Activated T-helper 2 cell treated with anti-CD3 and anti-CD28 coated beads, Interferon-gamma antibody, Interleukin-2, Interleukin-4, amounts not matched to agents 10 μg/mL and 5 μg/mL and 100 μg/mL, durations not matched to agents 14 hours and 24 hours and 36 hours (primary cell): ENCODE measurements around the gene HID1. TPM values are rescaled to one million over a fixed set of nuclear protein-coding genes. Genes with fewer than 3 reads are reported as not detected.

Source experiments
- DNase-seq: peaks from one replicate; pipeline ENCODE4 v3.0.0; 2021; ENCODE audit warnings: low spot score
- H3K27ac Mint-ChIP-seq: one replicate; pipeline ENCODE4 v1.8.0; 2021; ENCODE audit warnings: mixed read lengths
- H3K27me3 Mint-ChIP-seq: one replicate; pipeline ENCODE4 v1.8.0; 2021; ENCODE audit warnings: low read depth, mixed read lengths
- H3K36me3 Mint-ChIP-seq: one replicate; pipeline ENCODE4 v1.8.0; 2021; ENCODE audit warnings: low read depth, mixed read lengths
- H3K4me1 Mint-ChIP-seq: one replicate; pipeline ENCODE4 v1.8.0; 2021; ENCODE audit warnings: low read depth, mixed read lengths
- H3K4me3 Mint-ChIP-seq: one replicate; pipeline ENCODE4 v1.8.0; 2021; ENCODE audit warnings: low read depth, mild to moderate bottlenecking, moderate library complexity, mixed read lengths
- H3K9me3 Mint-ChIP-seq: one replicate; pipeline ENCODE4 v1.8.0; 2021; ENCODE audit warnings: mixed read lengths
- intact Hi-C: fragments of 100-400 bp; cut with micrococcal nuclease; formaldehyde crosslinking; loops from one replicate; pipeline ENCODE4 v1.15.1; 2023
- total RNA-seq: library from RNA; stranded (reverse); gene quantifications from 2 replicates; pipeline ENCODE4 v1.2.3, GENCODE V29; 2022

The HID1 gene
- total RNA-seq, 1 donor from 2014 or later, result 0.37 TPM

- Mint-ChIP-seq H3K36me3 (no peaks in the 10 kb centered on the region), H3K27ac (no peak overlapping the region), H3K27me3 (no peaks in the 10 kb centered on the region), H3K4me3 (no peak overlapping the region), H3K4me1 (peaks cover 4% of the 10 kb centered on the region), H3K9me3 (no peaks in the 10 kb centered on the region)
- intact Hi-C loops, result loop anchor here (2.0 to 5.0 kb wide), 4 partner anchors 53 to 242 kb away; partner anchors contain the start of genes ARMC7 and MRPL58
- DNase-seq, result no peak
Observed at GRCh38 chr17:74959826-74960515, 12.6 kb downstream of the HID1 start.

GRCh38 chr17:74957935-74958740, 14.4 kb downstream of the HID1 start:
- H3K4me1 Mint-ChIP-seq, result peaks cover 4% of the 10 kb centered on the region
- DNase-seq, result peak; percentile 63
- no peaks in the 10 kb centered on the region for H3K9me3 Mint-ChIP-seq
- no peaks in the 10 kb centered on the region for H3K36me3 Mint-ChIP-seq
- no peaks in the 10 kb centered on the region for H3K27me3 Mint-ChIP-seq
- intact Hi-C loops, result loop anchor here (1.0 kb wide), 1 partner anchor 35 kb away; the partner anchor contains the start of gene USH1G
- no peak overlapping the region for H3K27ac Mint-ChIP-seq
- H3K4me3 Mint-ChIP-seq, result no peak overlapping the region

GRCh38 chr17:74956093-74956492, 16.5 kb downstream of the HID1 start:
- Mint-ChIP-seq H3K27me3 (no peaks in the 10 kb centered on the region), H3K36me3 (no peaks in the 10 kb centered on the region)
- intact Hi-C loops, result no loop called here

GRCh38 chr17:74954665-74955421, 17.7 kb downstream of the HID1 start:
- no peak overlapping the region for H3K27ac Mint-ChIP-seq
- intact Hi-C loops, result no loop called here
- H3K4me3 Mint-ChIP-seq, result no peak overlapping the region
- no peaks in the 10 kb centered on the region for H3K36me3 Mint-ChIP-seq
- no peaks in the 10 kb centered on the region for H3K9me3 Mint-ChIP-seq
- H3K27me3 Mint-ChIP-seq, result no peaks in the 10 kb centered on the region
- no peak for DNase-seq
- H3K4me1 Mint-ChIP-seq, result no peaks in the 10 kb centered on the region

More at GRCh38 chr17:74956093-74956492, 16.5 kb downstream of the HID1 start:
- no peak for DNase-seq
- Mint-ChIP-seq H3K4me1 (peaks cover 2% of the 10 kb centered on the region), H3K4me3 (no peak overlapping the region), H3K9me3 (no peaks in the 10 kb centered on the region), H3K27ac (no peak overlapping the region)

GRCh38 chr17:74954115-74954514, 18.4 kb downstream of the HID1 start:
- H3K4me1 Mint-ChIP-seq, result no peaks in the 10 kb centered on the region
- intact Hi-C loops, result no loop called here
- H3K27ac Mint-ChIP-seq, result no peak overlapping the region
- no peak for DNase-seq
- H3K27me3 Mint-ChIP-seq, result no peaks in the 10 kb centered on the region
- no peaks in the 10 kb centered on the region for H3K9me3 Mint-ChIP-seq
- no peaks in the 10 kb centered on the region for H3K36me3 Mint-ChIP-seq
- no peak overlapping the region for H3K4me3 Mint-ChIP-seq

- no peaks in the 10 kb centered on the region for H3K36me3 Mint-ChIP-seq
- H3K4me3 Mint-ChIP-seq, result no peak overlapping the region
- intact Hi-C loops, result no loop called here
- no peaks in the 10 kb centered on the region for H3K4me1 Mint-ChIP-seq
- no peaks in the 10 kb centered on the region for H3K9me3 Mint-ChIP-seq
- no peak for DNase-seq
- H3K27me3 Mint-ChIP-seq, result no peaks in the 10 kb centered on the region
- no peak overlapping the region for H3K27ac Mint-ChIP-seq
Observed at GRCh38 chr17:74953134-74953687, 19.3 kb downstream of the HID1 start.

- H3K27ac Mint-ChIP-seq, result no peak overlapping the region
- H3K27me3 Mint-ChIP-seq, result no peaks in the 10 kb centered on the region
- DNase-seq, result no peak
- no peaks in the 10 kb centered on the region for H3K9me3 Mint-ChIP-seq
- intact Hi-C loops, result no loop called here
- no peak overlapping the region for H3K4me3 Mint-ChIP-seq
- no peaks in the 10 kb centered on the region for H3K4me1 Mint-ChIP-seq
- no peaks in the 10 kb centered on the region for H3K36me3 Mint-ChIP-seq
Observed at GRCh38 chr17:74952431-74953133, 20.0 kb downstream of the HID1 start.

GRCh38 chr17:74951680-74952421, 20.7 kb downstream of the HID1 start:
- Mint-ChIP-seq H3K4me3 (no peak overlapping the region), H3K27ac (no peak overlapping the region), H3K36me3 (no peaks in the 10 kb centered on the region), H3K27me3 (no peaks in the 10 kb centered on the region), H3K4me1 (no peaks in the 10 kb centered on the region), H3K9me3 (no peaks in the 10 kb centered on the region)
- intact Hi-C loops, result no loop called here
- DNase-seq, result no peak

GRCh38 chr17:74951065-74951464, 21.5 kb downstream of the HID1 start:
- Mint-ChIP-seq H3K4me1 (no peaks in the 10 kb centered on the region), H3K27me3 (no peaks in the 10 kb centered on the region), H3K36me3 (no peaks in the 10 kb centered on the region), H3K27ac (no peak overlapping the region), H3K4me3 (no peak overlapping the region), H3K9me3 (no peaks in the 10 kb centered on the region)
- no peak for DNase-seq
- intact Hi-C loops, result no loop called here

- H3K27ac Mint-ChIP-seq, result no peak overlapping the region
- H3K27me3 Mint-ChIP-seq, result peaks cover 4% of the 10 kb centered on the region
- intact Hi-C loops, result no loop called here
- H3K4me1 Mint-ChIP-seq, result no peaks in the 10 kb centered on the region
- no peaks in the 10 kb centered on the region for H3K36me3 Mint-ChIP-seq
- DNase-seq, result no peak
- no peak overlapping the region for H3K4me3 Mint-ChIP-seq
- H3K9me3 Mint-ChIP-seq, result no peaks in the 10 kb centered on the region
Observed at GRCh38 chr17:74950207-74950606, 22.4 kb downstream of the HID1 start.

- no peaks in the 10 kb centered on the region for H3K9me3 Mint-ChIP-seq
- no peak overlapping the region for H3K27ac Mint-ChIP-seq
- H3K36me3 Mint-ChIP-seq, result no peaks in the 10 kb centered on the region
- no peak overlapping the region for H3K4me3 Mint-ChIP-seq
- intact Hi-C loops, result no loop called here
- DNase-seq, result no peak
- H3K4me1 Mint-ChIP-seq, result no peaks in the 10 kb centered on the region
- peaks cover 5% of the 10 kb centered on the region for H3K27me3 Mint-ChIP-seq
Observed at GRCh38 chr17:74949455-74950115, 23.0 kb downstream of the HID1 start.
